Measurements from ENCODE around the gene STK32B. TPM values are rescaled to one million over a fixed set of nuclear protein-coding genes. Genes with fewer than 3 reads are reported as not detected.

The STK32B gene
- total RNA-seq, 4 donors from 2014 or later, result 0.39 to 2.7 (median 2.4) TPM

GRCh38 chr4:5034206-5034605, 17.1 kb upstream of the STK32B start:
- Histone ChIP-seq H3K4me1 (peaks cover 0 to 32% (median 6%) of the 10 kb centered on the region in 4 donors), H3K27me3 (no peaks in the 10 kb centered on the region), H3K4me3 (no peak overlapping the region), H3K9me3 (no peaks in the 10 kb centered on the region), H3K27ac (no peak overlapping the region), H3K36me3 (no peaks in the 10 kb centered on the region)
- TF ChIP-seq POLR2A (IDR thresholded peaks at IDR 0.05) (no peak), EP300 (IDR thresholded peaks at IDR 0.05) (no peak)
- TF ChIP-seq, protein P1, sequence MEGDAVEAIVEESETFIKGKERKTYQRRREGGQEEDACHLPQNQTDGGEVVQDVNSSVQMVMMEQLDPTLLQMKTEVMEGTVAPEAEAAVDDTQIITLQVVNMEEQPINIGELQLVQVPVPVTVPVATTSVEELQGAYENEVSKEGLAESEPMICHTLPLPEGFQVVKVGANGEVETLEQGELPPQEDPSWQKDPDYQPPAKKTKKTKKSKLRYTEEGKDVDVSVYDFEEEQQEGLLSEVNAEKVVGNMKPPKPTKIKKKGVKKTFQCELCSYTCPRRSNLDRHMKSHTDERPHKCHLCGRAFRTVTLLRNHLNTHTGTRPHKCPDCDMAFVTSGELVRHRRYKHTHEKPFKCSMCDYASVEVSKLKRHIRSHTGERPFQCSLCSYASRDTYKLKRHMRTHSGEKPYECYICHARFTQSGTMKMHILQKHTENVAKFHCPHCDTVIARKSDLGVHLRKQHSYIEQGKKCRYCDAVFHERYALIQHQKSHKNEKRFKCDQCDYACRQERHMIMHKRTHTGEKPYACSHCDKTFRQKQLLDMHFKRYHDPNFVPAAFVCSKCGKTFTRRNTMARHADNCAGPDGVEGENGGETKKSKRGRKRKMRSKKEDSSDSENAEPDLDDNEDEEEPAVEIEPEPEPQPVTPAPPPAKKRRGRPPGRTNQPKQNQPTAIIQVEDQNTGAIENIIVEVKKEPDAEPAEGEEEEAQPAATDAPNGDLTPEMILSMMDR (IDR thresholded peaks at IDR 0.05), result no peak
- DNase-seq (ENCODE audit: low spot score in 2 of 2), result no peak
- WGBS, 2 donors, result 53 to 64% methylated on average over 8 of the region's 8 CpGs

DNA sequence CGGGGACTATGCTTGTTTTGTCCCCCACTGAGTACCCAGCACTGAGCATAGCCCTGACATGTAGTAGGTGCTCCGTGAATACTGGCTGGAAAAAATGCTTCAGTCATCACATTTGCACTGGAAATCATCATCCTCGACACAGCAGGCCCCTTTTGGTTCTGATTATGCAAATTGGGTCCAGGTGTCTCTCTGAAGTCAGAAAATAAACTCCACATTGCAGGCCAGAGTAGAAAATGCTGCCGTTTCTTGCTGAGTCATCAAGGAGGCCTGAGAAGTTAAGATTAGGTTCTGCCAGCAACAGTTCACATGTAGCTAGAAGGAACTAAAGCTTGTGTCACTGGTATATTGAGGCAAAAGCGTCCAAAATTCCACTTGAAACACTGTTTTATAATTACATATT, 15.0 kb upstream of the STK32B start:
- Histone ChIP-seq H3K9me3 (no peaks in the 10 kb centered on the region), H3K27ac (no peak overlapping the region), H3K4me1 (peaks cover 0 to 32% (median 6%) of the 10 kb centered on the region in 4 donors), H3K36me3 (no peaks in the 10 kb centered on the region), H3K27me3 (no peaks in the 10 kb centered on the region), H3K4me3 (no peak overlapping the region)
- WGBS, 2 donors, result 54 to 56% methylated on average over 5 of the region's 5 CpGs
- TF ChIP-seq POLR2A (IDR thresholded peaks at IDR 0.05), result no peak
- DNase-seq (ENCODE audit: low spot score in 2 of 2), result no peak

- Histone ChIP-seq H3K36me3 (no peaks in the 10 kb centered on the region), H3K4me3 (no peak overlapping the region), H3K27ac (peak overlapping the region in 2 of 4 donors; percentile 33 to 66), H3K9me3 (no peaks in the 10 kb centered on the region), H3K4me1 (peaks cover 0 to 32% (median 6%) of the 10 kb centered on the region in 4 donors), H3K27me3 (no peaks in the 10 kb centered on the region)
- TF ChIP-seq EP300 (IDR thresholded peaks at IDR 0.05) (peak in 1 of 2 donors; percentile 75), POLR2A (IDR thresholded peaks at IDR 0.05) (no peak)
- TF ChIP-seq, protein P1 (IDR thresholded peaks at IDR 0.05), result no peak
- DNase-seq (ENCODE audit: low spot score in 2 of 2), result peak in 1 of 2 donors; percentile 75
- 36 to 40% methylated on average over 8 of the region's 8 CpGs for WGBS, 2 donors
These were observed 13.4 kb upstream of the STK32B start for GRCh38 chr4:5037553-5038551.

- H3K36me3 ChIP-seq, result no peaks in the 10 kb centered on the region
- H3K27ac ChIP-seq, result no peak overlapping the region
- no peaks in the 10 kb centered on the region for H3K9me3 ChIP-seq
- TF ChIP-seq POLR2A (IDR thresholded peaks at IDR 0.05) (no peak), EP300 (IDR thresholded peaks at IDR 0.05) (no peak)
- H3K4me1 ChIP-seq, result peaks cover 0 to 17% (median 6%) of the 10 kb centered on the region in 4 donors
- no peaks in the 10 kb centered on the region for H3K27me3 ChIP-seq
- H3K4me3 ChIP-seq, result no peak overlapping the region
- DNase-seq (ENCODE audit: low spot score in 2 of 2), result no peak
- WGBS, 2 donors, result 93 to 99% methylated on average over 7 of the region's 7 CpGs
These were observed 11.5 kb upstream of the STK32B start for GRCh38 chr4:5039800-5040199.

DNA sequence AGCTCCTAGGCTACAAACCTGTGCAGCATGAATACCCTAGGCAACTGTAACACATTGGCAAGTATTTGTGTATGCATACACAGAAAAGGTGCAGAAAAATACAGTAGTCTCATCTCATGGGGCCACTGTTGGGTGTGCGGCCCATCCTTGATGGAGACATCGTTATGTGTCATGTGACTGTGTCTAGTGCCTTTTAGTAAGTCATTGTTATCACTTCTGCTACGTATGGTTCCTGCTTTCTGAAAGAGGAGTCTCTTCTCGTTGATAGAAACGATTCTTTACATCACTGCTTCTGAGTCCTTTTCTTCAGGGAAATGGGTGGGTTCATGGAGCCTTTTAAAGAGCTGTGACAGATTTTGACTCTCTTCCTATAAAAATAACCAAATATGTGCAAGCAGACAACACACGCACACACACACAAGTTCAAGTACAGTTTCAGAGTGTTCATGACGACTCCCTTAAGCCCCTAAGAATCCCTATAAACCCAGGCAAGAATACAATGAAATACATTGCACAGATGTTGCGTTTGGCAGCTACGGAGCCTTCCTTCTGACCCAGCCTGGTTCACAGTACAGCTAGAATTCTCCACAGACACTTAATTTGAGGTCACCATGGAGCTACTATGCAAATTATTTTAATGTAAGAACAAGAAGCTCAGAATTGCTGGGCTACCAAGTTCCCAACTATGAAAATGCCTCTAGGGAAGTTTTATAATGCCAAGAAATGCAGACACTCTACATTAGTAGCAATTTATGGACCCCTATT, 10.2 kb upstream of the STK32B start:
- Histone ChIP-seq H3K9me3 (no peaks in the 10 kb centered on the region), H3K36me3 (no peaks in the 10 kb centered on the region), H3K4me1 (peaks cover 0 to 21% (median 6%) of the 10 kb centered on the region in 4 donors), H3K27me3 (no peaks in the 10 kb centered on the region), H3K4me3 (no peak overlapping the region), H3K27ac (no peak overlapping the region)
- TF ChIP-seq POLR2A (IDR thresholded peaks at IDR 0.05) (no peak), EP300 (IDR thresholded peaks at IDR 0.05) (no peak)
- TF ChIP-seq, protein P1 (IDR thresholded peaks at IDR 0.05), result no peak
- 45 to 50% methylated on average over 9 of the region's 9 CpGs for WGBS, 2 donors
- DNase-seq (ENCODE audit: low spot score in 2 of 2), result no peak
